Muscle layer of colon (tissue), 2 donors: ENCODE data around the gene PINK1.

Source experiments
- H3K27ac ChIP-seq: one replicate; pipeline ENCODE4 v1.7.0; 2013; ENCODE audit warnings: low read depth, mild to moderate bottlenecking, low read length, moderate library complexity
- H3K27me3 ChIP-seq, 2 donors: one replicate each; pipeline ENCODE4 v1.7.0; 2013; ENCODE audit warnings: low read length in 2 of 2, mild to moderate bottlenecking in 2 of 2; ENCODE audit not compliant: insufficient read depth in 2 of 2, control insufficient read depth in 1 of 2
- H3K36me3 ChIP-seq: one replicate; pipeline ENCODE4 v1.7.0; 2013; ENCODE audit warnings: mild to moderate bottlenecking, low read length; ENCODE audit not compliant: insufficient read depth
- H3K4me1 ChIP-seq: one replicate; pipeline ENCODE4 v1.7.0; 2013; ENCODE audit warnings: mild to moderate bottlenecking, low read length; ENCODE audit not compliant: insufficient read depth
- H3K4me3 ChIP-seq, 2 donors: one replicate each; pipeline ENCODE4 v1.7.0; 2013; ENCODE audit warnings: low read length in 2 of 2, low read depth in 1 of 2, mild to moderate bottlenecking in 1 of 2, moderate library complexity in 1 of 2
- H3K9ac ChIP-seq: one replicate; pipeline ENCODE4 v1.7.0; 2013; ENCODE audit warnings: low read length
- H3K9me3 ChIP-seq: one replicate; pipeline ENCODE4 v1.7.0; 2013; ENCODE audit warnings: mild to moderate bottlenecking, low read length
- donor health status: abdominal sarcoma.
- donor health status: Adenocarcinoma of cecum.

Gene PINK1

DNA sequence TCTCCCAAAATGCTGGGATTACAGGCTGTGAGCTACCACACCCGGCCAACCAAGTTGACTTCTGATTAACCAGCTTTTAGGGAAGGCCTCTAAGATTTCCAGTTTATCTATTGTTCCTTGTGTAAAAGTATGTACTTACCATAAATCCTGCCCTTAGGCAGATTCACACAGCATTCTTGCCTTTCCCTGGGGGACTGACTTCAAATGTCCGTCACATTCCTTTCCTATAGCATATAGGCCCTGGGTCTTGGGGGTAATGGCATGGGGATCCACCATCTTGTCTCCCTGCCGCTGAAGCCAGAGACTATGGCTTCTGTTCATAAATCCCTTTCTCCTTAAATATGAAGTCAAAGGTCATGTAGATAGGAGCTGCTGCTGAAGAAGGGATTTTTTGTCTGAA, 872 bp upstream of the PINK1 start:
- H3K36me3 ChIP-seq, result peaks cover 10% of the 10 kb centered on the region
- no peak overlapping the region for H3K27ac ChIP-seq
- H3K4me3 ChIP-seq, result no peak overlapping the region
- no peak overlapping the region for H3K9ac ChIP-seq
- H3K27me3 ChIP-seq, result no peaks in the 10 kb centered on the region
- peaks cover 9% of the 10 kb centered on the region for H3K4me1 ChIP-seq
- H3K9me3 ChIP-seq, result no peaks in the 10 kb centered on the region

DNA sequence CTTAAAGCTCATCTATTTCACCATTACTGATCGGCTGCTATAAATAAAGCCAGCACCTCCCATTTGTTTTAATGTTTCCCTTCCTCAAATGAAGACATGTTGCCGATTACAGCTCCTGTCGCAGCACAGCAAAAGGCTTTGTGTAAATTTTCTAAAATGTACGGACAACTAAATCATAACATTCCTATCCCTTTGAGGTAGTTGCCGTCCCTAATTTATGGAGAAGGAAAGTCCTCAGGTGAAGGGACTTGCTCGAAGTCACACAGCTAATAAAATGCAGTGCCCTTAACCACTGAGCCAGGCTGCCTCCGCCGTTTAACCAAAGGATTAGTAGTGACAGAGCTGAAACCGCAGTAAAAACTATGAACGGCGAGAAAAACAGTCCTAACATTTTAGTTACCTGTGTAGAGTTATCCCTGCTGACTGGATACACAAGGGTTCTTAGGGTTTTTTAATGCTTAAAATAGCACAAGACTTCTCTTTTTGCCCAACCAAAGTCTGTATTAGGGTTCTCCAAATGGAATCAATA, 871 bp downstream of the PINK1 start:
- Histone ChIP-seq H3K27ac (peak overlapping the region; percentile 94), H3K9me3 (no peaks in the 10 kb centered on the region), H3K4me3 (peak overlapping the region; percentile 65 to 97), H3K4me1 (peaks cover 9% of the 10 kb centered on the region), H3K9ac (peak overlapping the region; percentile 1), H3K27me3 (no peaks in the 10 kb centered on the region), H3K36me3 (peaks cover 27% of the 10 kb centered on the region)

DNA sequence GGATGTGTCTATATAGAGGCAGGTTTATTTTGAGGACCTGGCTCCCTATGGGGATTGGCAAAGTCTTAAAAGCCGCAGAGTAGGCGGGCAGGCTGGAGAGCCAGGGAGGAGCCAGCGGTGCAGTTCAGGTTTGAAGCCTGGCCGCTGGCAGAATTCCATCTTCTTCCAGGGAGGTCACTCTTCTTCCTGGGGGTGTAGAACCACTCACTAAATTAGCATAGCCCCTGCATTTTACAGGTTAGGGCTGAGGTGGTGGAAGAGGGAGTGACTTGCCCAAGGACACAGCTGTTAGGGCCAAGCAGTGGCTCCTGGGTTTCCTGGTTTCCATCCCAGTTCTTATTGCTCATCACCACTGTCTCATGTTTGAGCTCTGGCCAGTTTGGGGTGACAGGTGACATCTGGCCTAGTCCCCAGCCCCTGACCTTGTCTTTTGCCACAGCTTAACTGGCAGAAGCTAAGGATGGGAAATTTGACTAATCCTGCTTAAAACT, 1.4 kb downstream of the PINK1 start:
- Histone ChIP-seq H3K9ac (peak overlapping the region; percentile 1), H3K27me3 (no peaks in the 10 kb centered on the region), H3K4me3 (peak overlapping the region; percentile 65 to 97), H3K9me3 (no peaks in the 10 kb centered on the region), H3K27ac (peak overlapping the region; percentile 94), H3K36me3 (peaks cover 32% of the 10 kb centered on the region), H3K4me1 (peaks cover 9% of the 10 kb centered on the region)

DNA sequence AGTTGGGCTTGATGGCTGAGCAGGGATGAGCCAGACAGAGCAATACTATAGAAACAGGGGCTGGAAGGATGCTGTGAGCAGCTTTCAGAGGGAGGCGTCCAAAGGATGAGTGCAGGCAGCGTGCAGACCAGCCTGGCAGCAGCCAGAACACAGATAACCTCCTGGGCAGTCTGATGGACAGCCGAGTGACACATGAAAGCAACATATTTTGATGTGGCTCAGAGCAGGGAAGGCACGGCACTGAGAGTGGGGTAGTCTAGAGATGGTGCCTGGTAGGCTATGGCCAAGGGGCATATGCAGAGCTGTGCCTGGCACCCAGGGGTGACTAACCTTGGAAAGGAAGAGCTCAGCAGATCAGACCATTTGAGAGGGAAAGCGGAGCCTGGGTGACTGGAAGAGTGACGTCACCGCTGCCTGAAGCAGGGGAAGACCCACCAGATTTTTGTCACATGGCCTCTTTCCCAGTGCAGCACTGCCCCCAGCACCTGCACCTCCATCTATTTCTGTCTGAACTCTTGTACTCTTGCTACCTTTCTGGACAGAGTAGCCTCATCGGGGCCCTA, 3.6 kb downstream of the PINK1 start:
- H3K27me3 ChIP-seq, result no peaks in the 10 kb centered on the region
- H3K36me3 ChIP-seq, result peaks cover 53% of the 10 kb centered on the region
- H3K4me3 ChIP-seq, result no peak overlapping the region
- no peak overlapping the region for H3K9ac ChIP-seq
- no peaks in the 10 kb centered on the region for H3K9me3 ChIP-seq
- H3K4me1 ChIP-seq, result peaks cover 9% of the 10 kb centered on the region
- H3K27ac ChIP-seq, result no peak overlapping the region

DNA sequence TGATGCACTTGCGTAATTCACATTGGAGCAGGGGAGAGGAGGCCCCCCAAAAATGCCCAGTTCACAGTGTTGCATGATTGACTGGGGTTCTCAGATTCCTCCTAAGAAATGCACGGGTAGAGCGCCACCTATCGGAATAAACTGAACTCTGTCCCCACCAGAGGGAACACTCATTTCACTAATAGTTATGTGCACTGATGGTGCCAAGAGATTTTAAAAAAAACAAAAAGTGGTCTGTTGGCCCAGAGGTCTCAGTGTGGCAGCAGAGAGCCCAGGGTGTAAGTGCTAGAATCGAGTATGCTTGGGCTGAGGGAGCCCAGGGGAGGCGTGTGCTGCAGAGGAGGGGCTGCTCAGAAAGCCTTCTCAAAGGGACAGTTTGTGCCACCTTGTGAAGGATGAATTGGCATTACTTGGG, 6.9 kb downstream of the PINK1 start:
- no peaks in the 10 kb centered on the region for H3K4me1 ChIP-seq
- H3K9me3 ChIP-seq, result no peaks in the 10 kb centered on the region
- H3K27ac ChIP-seq, result no peak overlapping the region
- H3K27me3 ChIP-seq, result no peaks in the 10 kb centered on the region
- H3K4me3 ChIP-seq, result no peak overlapping the region
- H3K36me3 ChIP-seq, result peaks cover 83% of the 10 kb centered on the region
- H3K9ac ChIP-seq, result no peak overlapping the region

DNA sequence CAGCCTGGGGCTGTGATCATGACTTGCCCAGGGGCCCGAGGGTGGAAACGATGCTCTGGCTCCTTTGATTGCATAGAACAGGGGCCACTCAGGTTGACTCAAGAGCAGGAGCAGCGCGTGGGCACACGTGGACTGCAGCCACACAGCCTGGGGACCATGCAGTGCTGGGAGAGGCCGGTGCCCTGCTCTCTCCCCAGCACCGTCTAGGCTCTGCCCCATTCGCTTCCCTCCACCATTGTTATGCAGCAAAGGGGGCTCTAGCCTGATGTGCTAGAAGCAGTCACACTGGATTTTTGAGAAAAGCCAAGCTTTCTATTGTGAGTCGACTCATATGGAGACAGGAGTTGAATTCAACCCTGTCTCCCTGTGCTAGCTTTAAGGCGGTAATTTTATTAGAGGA, 8.7 kb downstream of the PINK1 start:
- no peaks in the 10 kb centered on the region for H3K27me3 ChIP-seq
- no peak overlapping the region for H3K4me3 ChIP-seq
- no peak overlapping the region for H3K27ac ChIP-seq
- H3K4me1 ChIP-seq, result no peaks in the 10 kb centered on the region
- H3K36me3 ChIP-seq, result peaks cover 85% of the 10 kb centered on the region
- H3K9me3 ChIP-seq, result no peaks in the 10 kb centered on the region
- no peak overlapping the region for H3K9ac ChIP-seq

DNA sequence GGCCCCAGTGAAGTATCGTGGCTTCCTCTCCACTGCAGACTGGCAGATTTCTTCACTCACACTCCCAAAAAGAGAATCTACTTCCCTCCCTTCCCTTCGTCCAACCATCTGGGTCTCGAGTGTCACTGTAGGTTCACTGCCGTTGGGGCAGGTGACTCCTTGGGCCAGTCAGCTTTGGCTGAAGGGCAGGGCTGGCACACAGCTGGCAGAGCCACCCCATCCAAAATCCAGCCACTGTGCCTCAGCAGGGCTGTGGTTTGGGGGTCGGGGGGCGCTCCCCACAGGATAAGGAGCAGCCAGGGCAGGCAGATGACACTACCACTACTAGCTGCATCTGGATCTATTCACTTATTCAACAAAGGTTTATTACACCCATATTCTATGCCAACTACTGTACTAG, 9.8 kb downstream of the PINK1 start:
- Histone ChIP-seq H3K36me3 (peaks cover 78% of the 10 kb centered on the region), H3K4me3 (no peak overlapping the region), H3K27ac (no peak overlapping the region), H3K9me3 (no peaks in the 10 kb centered on the region), H3K27me3 (no peaks in the 10 kb centered on the region), H3K4me1 (no peaks in the 10 kb centered on the region), H3K9ac (no peak overlapping the region)

DNA sequence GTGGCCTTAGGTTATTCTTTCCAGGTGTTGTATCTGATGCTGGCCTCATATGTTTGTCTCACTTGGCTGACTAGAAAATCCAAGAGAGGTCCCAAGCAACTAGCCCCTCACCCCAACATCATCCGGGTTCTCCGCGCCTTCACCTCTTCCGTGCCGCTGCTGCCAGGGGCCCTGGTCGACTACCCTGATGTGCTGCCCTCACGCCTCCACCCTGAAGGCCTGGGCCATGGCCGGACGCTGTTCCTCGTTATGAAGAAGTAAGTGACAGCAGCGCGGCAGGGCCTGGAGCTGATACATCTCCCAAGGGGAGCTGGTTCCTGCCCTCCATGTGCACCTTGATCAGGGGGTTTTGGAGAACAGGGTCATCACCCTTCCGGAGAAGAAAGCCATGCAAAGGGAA, 11.2 kb downstream of the PINK1 start:
- Histone ChIP-seq H3K9ac (no peak overlapping the region), H3K27me3 (no peaks in the 10 kb centered on the region), H3K4me1 (no peaks in the 10 kb centered on the region), H3K36me3 (peaks cover 78% of the 10 kb centered on the region), H3K4me3 (no peak overlapping the region), H3K27ac (no peak overlapping the region), H3K9me3 (no peaks in the 10 kb centered on the region)

DNA sequence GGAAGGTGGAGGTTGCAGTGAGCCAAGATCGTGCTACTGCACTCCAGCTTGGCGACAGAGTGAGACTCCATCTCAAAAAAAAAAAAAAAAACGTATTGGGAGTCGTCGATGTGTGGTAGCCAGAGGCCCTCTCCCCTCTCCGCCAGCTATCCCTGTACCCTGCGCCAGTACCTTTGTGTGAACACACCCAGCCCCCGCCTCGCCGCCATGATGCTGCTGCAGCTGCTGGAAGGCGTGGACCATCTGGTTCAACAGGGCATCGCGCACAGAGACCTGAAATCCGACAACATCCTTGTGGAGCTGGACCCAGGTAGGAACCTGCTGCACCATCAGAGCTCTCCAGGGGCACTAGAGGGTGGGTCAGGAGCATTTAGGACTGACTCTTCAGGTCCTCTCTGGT, 12.2 kb downstream of the PINK1 start:
- Histone ChIP-seq H3K4me3 (no peak overlapping the region), H3K27ac (no peak overlapping the region), H3K9me3 (no peaks in the 10 kb centered on the region), H3K36me3 (peaks cover 78% of the 10 kb centered on the region), H3K4me1 (no peaks in the 10 kb centered on the region), H3K9ac (no peak overlapping the region), H3K27me3 (no peaks in the 10 kb centered on the region)

DNA sequence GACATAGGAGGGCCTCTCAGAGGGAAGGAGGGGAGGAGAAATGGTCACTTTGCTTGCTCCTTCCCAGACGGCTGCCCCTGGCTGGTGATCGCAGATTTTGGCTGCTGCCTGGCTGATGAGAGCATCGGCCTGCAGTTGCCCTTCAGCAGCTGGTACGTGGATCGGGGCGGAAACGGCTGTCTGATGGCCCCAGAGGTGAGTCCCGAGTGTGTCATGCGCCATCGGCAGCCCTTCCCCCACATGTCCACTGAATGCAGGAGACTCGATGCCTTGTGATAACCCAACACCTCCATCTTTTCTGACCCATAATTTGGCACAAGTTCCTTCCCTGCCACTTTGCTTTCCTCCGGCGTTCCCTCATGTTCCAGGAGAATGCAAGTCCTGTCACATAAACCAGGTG, 15.2 kb downstream of the PINK1 start:
- H3K27me3 ChIP-seq, result no peaks in the 10 kb centered on the region
- H3K4me3 ChIP-seq, result no peak overlapping the region
- peaks cover 73% of the 10 kb centered on the region for H3K36me3 ChIP-seq
- H3K27ac ChIP-seq, result no peak overlapping the region
- no peak overlapping the region for H3K9ac ChIP-seq
- no peaks in the 10 kb centered on the region for H3K9me3 ChIP-seq
- no peaks in the 10 kb centered on the region for H3K4me1 ChIP-seq

DNA sequence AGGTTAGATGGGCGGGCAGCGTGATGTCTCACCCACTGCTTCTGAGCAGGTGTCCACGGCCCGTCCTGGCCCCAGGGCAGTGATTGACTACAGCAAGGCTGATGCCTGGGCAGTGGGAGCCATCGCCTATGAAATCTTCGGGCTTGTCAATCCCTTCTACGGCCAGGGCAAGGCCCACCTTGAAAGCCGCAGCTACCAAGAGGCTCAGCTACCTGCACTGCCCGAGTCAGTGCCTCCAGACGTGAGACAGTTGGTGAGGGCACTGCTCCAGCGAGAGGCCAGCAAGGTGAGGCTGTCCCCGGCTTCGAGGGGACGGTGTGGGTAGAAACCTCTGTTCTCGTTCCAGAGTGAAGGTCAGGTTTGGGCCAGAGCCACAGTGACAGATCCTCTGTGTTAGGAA, 15.7 kb downstream of the PINK1 start:
- no peak overlapping the region for H3K4me3 ChIP-seq
- no peak overlapping the region for H3K27ac ChIP-seq
- H3K4me1 ChIP-seq, result no peaks in the 10 kb centered on the region
- no peaks in the 10 kb centered on the region for H3K27me3 ChIP-seq
- H3K36me3 ChIP-seq, result peaks cover 75% of the 10 kb centered on the region
- H3K9ac ChIP-seq, result no peak overlapping the region
- no peaks in the 10 kb centered on the region for H3K9me3 ChIP-seq

DNA sequence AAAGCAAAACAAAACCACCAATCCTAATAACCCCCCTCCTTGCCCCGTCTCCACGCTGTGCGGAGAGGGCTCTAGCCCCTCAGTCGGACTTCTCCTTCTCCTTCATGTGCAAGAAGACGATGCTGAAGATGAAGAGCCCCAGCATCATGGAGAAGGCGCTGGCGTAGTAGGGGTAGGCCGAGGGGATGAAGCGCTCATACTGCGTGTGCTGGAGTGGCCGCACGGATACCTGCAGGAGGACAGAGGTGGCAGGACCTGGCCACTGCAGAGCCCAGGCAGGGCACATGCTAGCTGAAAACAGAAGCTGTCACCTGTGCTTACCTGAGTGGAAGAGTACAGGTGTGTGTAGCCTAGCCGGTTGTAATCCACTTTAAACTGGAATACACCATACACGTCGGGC, 19.0 kb downstream of the PINK1 start:
- H3K27me3 ChIP-seq, result no peaks in the 10 kb centered on the region
- H3K9me3 ChIP-seq, result no peaks in the 10 kb centered on the region
- peaks cover 84% of the 10 kb centered on the region for H3K36me3 ChIP-seq
- H3K4me3 ChIP-seq, result no peak overlapping the region
- no peaks in the 10 kb centered on the region for H3K4me1 ChIP-seq
- no peak overlapping the region for H3K27ac ChIP-seq
- H3K9ac ChIP-seq, result no peak overlapping the region
